ENCODE data around the gene KIR2DL3.
"Not testable (repeated sequence)": the region's sequence is repeated elsewhere in the genome, so short reads cannot be mapped to it uniquely, and the experiment has no call there.

Gene KIR2DL3

DNA sequence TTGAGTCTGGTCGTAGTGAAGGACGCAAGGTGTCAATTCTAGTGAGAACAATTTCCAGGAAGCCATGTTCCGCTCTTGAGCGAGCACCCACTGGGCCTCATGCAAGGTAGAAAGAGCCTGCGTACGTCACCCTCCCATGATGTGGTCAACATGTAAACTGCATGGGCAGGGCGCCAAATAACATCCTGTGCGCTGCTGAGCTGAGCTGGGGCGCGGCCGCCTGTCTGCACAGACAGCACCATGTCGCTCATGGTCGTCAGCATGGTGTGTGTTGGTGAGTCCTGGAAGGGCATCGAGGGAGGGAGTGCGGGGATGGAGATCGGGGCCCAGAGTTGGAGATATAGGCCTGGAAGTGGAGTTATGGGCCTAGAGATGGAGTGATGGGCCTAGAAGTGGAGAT is at the start of gene KIR2DL3:
Gene KIR2DL3, plus strand, starts transcription at position 208 of the 400 bp plus-strand sequence. Its CDS starts 33 bp downstream, at position 241.
- DNase-seq (ENCODE audit: low read depth in 2 of 3, low spot score in 1 of 3) = not testable (repeated sequence)

DNA sequence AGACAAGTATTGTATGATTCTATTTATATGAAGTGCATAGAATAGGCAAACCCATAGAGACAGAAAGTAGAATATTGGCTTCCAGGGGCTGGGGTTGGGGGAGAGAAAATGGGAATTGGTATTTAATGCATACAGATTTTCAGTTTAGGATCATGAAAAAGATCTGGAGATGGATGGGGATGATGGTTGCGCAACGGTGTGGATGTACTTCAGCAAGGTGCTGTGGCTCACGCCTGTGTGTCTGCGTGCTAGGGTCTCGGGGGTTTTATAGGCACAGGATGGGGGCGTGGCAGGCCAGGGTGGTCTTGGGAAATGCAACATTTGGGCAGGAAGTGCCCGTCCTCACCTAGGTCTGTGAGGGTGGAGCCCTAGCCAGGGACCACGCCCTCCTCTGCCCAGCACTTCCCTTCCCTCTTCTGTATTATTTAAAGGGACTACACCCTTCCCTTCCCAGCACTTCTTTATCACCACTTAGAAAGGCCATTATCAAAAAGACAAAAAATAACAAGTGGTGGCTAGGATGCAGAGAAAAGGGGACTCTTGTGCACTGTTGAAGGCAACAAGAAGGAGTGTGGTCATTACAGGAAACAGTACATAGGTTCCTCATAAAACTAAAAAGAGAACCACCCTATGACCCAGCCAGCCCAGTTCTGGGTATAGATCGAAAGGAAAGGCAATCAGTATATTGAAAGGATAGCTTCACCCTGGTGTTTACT is 46.6 kb upstream of the KIR2DL3 start:
- DNase-seq (ENCODE audit: low read depth in 2 of 3, low spot score in 1 of 3) = no peak

DNA sequence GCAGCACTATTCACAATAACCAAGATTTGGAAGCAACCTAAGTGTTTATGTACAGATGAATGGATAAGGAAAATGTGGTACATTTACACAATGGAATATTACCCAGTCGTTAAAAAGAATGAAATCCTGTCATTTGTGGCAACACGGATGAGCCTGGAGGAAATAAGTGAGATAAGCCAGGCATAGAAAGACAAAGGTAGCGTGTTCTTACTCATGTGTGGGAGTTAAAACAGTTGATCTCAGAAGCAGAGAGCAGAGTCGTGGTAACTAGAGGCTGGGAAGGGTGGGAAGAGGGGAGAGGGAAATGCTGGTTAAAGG is 46.1 kb upstream of the KIR2DL3 start:
- DNase-seq (ENCODE audit: low read depth in 2 of 3, low spot score in 1 of 3) = no peak

DNA sequence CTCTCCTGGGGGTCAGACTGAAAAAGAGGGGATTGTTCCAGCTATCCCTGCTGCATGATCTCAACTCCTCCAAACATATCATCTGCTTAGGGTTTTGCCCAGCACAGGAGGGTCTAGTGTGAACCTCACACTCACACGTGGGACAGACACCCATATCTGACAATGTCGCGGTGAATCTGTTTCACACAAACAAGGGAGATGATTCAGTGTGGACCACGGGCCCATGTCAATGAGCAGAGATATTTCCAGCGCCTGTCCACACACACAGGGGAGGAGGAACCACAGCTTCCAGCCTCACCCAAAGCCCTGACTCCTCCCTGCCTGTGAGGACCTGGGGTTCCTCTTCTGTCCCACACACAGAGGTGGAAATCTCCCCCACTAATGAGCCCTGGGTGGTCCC is 43.7 kb upstream of the KIR2DL3 start:
- no peak for DNase-seq (ENCODE audit: low read depth in 2 of 3, low spot score in 1 of 3)

DNA sequence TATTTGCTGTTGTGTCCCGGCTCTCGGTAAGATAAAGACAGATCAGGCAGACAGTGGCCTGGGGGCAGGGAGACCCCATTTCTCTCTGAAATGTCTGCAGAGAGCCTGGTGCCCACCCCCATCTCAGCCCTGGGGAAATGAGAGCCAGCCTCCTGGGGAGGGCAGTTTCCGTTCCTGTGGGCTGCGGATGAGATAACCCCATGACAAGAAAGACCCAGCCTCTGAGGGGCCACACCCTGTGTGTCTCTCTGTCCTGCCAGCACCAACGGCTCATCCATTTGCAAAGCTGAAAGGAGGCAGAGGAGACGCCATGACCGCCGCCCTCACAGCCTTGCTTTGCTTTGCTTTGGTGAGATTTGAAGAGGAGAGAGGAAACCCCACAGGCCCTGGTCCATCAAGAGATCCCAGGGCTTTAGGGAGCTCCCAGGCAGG is 42.2 kb upstream of the KIR2DL3 start:
- DNase-seq (ENCODE audit: low read depth in 2 of 3, low spot score in 1 of 3) = no peak

DNA sequence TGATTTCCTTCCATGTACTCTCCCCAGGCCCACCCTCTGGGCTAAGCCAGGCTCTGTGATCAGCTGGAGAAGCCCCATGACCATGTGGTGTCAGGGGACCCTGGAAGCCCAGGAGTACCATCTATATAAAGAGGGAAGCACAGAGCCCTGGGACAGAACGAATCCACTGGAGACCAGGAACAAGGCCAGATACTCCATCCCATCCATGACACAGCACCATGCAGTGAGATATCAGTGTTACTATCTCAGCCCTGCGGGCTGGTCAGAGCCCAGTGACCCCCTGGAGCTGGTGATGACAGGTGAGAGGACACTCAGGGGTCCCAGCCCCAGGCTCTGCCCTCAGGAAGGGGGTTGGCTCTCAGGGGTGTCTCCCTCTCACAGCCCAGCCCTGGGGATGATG is 41.5 kb upstream of the KIR2DL3 start:
- no peak for DNase-seq (ENCODE audit: low read depth in 2 of 3, low spot score in 1 of 3)

DNA sequence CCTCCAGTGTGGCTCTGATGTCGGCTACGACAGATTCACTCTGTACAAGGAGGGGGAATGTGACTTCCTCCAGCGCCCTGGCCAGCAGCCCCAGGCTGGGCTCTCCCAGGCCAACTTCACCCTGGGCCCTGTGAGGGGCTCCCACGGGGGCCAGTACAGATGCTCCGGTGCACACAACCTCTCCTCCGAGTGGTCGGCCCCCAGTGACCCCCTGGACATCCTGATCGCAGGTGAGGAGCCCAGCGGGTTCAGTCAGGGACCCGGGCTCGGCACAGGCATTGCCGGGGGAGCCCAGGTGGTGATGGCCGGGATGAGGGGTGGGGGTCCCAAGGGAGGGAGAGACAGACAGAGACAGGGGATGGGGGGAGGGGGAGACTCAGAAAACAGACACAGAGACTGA is 40.6 kb upstream of the KIR2DL3 start:
- DNase-seq (ENCODE audit: low read depth in 2 of 3, low spot score in 1 of 3) = not testable (repeated sequence)

DNA sequence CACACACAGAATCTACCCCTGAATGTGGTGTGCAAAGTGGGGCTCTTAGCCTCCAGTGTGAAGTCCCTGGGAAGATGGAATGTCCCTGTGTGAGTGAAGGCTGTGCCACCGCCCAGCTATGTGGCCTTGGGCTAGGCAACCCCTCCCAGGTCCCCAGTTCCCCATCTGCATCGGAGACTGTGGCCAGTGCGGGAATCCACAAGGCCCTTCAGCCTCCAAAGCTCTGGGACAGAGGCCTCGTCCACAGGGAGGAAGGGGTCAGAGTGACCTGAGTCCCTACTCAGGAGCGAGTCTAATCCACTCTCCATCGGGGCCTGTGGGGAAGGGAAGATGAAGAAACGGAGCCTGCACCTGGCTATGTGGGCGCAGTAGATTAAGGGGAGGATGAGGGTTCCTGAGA is 33.4 kb upstream of the KIR2DL3 start:
- DNase-seq (ENCODE audit: low read depth in 2 of 3, low spot score in 1 of 3) = no peak

DNA sequence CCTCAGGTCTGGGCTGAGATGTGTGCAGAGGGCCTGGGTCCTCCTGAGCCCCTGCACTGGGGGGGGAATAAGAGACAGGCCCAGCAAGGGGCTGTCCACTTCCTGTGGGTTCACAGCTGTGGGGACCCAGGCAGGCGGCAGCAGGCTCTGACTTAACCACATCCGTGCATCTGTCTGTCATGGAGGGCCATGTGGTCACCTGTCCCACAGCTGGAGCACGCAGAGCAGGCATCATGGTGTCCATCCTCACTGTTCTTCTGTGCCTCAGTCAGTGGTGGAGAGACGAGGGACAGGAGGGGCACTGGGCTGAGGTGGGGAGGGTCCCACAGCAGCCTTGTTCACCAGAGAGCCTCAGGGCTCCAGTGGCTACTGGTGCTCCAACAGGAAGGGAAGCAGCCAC is 30.4 kb upstream of the KIR2DL3 start:
- DNase-seq (ENCODE audit: low read depth in 2 of 3, low spot score in 1 of 3) = no peak

DNA sequence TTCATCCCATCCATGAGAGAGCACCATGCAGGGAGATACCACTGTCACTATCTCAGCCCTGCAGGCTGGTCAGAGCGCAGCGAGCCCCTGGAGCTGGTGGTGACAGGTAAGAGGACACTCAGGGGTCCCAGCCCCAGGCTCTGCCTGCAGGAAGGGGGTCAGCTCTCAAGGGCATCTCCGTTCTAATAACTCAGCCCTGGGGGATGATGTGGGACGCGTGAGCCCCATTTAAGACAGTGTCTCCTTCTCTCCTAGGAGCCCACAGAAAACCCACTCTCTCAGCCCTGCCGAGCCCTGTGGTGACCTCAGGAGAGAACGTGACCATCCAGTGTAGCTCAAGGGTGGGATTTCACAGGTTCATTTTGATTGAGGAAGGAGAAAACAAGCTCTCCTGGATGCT is 29.5 kb upstream of the KIR2DL3 start:
- no peak for DNase-seq (ENCODE audit: low read depth in 2 of 3, low spot score in 1 of 3)

DNA sequence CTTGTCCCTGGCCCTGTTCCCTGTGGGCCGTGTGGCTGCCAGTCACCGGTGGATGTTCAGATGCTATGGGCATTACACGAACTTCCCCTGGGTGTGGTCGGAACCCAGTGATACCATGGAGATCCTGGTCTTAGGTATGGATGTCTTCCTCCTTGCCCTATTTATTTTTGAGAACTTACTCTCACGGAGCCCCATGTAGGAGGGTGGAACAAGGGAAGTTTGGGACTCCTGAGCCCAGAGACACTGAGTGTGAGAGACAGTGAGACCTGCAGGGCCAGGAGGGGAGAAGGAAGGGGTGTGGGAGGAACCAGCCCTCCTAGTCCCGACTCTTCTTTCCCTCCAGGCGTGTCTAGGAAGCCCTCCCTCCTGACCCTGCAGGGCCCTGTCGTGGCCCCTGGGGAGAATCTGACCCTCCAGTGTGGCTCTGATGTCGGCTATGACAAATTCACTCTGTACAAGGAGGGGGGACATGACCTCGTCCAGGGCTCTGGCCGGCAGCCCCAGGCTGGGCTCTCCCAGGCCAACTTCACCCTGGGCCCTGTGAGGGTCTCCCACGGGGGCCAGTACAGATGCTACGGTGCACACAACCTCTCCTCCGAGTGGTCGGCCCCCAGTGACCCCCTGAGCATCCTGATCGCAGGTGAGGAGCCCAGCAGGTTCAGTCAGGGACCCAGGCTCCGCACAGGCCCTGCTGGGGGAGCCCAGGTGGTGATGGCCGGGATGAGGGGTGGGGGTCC is 28.9 kb upstream of the KIR2DL3 start:
- no peak for DNase-seq (ENCODE audit: low read depth in 2 of 3, low spot score in 1 of 3)

DNA sequence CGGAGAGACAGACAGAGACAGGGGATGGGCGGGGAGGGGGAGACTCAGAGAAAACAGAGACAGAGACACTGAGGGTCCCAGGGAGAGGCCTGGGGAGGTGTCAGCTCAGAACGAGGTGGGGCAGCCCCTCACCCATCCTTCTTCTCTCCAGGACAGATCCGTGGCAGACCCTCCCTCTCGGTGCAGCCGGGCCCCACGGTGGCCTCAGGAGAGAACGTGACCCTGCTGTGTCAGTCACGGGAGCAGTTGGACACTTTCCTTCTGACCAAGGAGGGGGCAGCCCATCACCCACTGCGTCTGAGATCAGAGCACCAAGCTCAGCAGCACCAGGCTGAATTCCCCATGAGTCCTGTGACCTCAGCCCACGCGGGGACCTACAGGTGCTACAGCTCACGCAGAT is 28.4 kb upstream of the KIR2DL3 start:
- not testable (repeated sequence) for DNase-seq (ENCODE audit: low read depth in 2 of 3, low spot score in 1 of 3)

DNA sequence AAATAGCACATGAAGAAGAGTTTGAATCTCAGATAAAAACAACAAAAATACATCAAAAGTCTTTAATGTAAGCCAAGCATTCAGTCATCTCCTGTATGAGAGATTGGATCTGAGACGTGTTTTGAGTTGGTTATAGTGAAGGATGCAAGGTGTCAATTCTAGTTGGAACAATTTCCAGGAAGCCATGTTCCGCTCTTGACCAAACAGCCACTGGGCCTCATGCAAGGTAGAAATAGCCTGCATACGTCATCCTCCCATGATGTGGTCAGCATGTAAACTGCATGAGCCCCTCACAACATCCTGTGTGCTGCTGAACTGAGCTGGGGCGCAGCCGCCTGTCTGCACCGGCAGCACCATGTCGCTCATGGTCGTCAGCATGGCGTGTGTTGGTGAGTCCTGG is 14.2 kb upstream of the KIR2DL3 start, which contains the start of gene KIR3DL3:
Gene KIR3DL3, plus strand, starts transcription at position 301 of the 400 bp plus-strand sequence. Its CDS starts 55 bp downstream, at position 356.
- DNase-seq (ENCODE audit: low read depth in 2 of 3, low spot score in 1 of 3) = no peak

DNA sequence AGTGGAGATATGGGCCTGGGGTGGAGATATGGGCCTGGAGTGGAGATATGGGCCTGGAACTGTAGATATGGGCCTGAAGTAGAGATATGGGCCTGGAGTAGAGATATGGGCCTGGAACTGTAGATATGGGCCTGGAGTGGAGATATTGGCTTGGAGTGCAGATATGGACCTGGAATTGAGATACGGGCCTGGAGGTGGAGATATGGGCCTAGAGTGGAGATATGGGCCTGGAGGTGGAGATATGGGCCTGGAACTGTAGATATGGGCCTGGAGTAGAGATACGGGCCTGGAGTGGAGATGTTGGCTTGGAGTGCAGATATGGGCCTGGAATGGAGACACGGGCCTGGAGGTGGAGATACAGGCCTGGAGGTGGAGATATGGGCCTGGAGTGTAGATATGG is 13.7 kb upstream of the KIR2DL3 start:
- DNase-seq (ENCODE audit: low read depth in 2 of 3, low spot score in 1 of 3) = no peak

DNA sequence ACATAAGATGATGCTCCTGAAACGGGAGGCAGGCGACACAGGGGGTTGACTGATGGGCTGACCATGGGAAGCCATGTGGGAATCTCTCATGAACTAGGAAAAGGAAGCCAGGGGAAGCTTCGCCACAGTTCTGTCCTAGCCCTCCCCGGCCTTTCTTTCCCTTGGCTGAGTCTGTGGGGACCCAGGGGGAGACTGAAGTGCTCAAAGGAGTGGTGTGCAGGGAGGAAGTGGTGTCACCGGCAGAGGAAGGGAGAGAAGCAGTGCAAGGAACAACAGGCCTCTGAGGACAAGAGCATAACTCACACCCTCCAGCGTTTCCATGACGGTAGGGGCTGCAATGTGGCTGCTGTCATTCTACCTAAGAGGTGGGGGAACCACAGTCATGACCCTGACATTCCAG is 13.0 kb upstream of the KIR2DL3 start:
- no peak for DNase-seq (ENCODE audit: low read depth in 2 of 3, low spot score in 1 of 3)

DNA sequence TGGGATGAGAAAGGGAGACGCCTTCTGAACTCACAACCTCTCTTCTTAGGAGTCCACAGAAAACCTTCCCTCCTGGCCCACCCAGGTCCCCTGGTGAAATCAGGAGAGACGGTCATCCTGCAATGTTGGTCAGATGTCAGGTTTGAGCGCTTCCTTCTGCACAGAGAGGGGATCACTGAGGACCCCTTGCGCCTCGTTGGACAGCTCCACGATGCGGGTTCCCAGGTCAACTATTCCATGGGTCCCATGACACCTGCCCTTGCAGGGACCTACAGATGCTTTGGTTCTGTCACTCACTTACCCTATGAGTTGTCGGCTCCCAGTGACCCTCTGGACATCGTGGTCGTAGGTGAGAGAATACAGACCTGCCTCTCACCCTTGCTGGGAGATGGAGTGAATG is 10.8 kb upstream of the KIR2DL3 start:
- no peak for DNase-seq (ENCODE audit: low read depth in 2 of 3, low spot score in 1 of 3)

DNA sequence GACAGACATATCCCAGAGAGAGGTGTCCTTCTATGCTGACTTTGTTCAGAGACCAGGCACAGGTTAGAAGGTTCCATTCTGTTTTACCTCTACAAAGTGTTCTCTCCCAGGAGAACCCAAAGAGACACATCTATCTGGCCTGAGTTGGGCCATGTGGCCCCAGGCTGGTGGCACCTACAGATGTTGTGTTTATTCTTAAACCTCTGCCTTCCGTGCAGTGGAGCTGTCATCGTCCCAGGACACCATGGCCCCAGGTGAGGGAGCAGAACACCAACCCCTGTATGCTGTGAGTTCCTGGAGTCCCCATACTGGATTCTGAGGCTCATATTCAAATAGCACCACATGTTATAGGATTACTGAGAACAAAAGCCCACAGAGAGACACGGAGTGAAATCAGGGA is 10.1 kb upstream of the KIR2DL3 start:
- no peak for DNase-seq (ENCODE audit: low read depth in 2 of 3, low spot score in 1 of 3)

DNA sequence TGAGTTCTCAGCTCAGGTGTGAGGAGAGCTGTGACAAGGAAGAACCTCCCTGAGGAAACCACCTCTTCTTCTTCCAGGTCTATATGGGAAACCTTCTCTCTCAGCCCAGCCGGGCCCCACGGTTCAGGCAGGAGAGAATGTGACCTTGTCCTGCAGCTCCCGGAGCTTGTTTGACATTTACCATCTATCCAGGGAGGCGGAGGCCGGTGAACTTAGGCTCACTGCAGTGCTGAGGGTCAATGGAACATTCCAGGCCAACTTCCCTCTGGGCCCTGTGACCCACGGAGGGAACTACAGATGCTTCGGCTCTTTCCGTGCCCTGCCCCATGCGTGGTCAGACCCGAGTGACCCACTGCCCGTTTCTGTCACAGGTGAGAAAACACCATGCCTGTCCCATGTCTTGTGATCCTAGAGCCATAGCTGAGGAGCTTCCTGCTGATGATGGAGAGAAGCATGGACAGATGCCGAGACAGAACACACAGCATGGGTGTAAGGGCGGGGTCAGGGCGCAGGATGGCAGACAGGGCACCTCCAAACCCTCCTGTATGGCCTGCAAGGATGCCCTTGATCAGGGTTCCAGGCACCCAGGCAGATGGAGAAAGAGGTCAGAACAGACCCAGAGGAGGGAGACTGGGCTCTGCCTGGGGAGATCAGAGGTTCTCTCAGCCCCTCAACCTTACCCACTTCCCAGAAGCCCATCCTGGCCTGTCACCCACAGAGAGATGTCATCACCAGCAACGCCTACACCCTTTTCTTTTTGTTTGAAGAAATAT is 8.7 kb upstream of the KIR2DL3 start:
- no peak for DNase-seq (ENCODE audit: low read depth in 2 of 3, low spot score in 1 of 3)

DNA sequence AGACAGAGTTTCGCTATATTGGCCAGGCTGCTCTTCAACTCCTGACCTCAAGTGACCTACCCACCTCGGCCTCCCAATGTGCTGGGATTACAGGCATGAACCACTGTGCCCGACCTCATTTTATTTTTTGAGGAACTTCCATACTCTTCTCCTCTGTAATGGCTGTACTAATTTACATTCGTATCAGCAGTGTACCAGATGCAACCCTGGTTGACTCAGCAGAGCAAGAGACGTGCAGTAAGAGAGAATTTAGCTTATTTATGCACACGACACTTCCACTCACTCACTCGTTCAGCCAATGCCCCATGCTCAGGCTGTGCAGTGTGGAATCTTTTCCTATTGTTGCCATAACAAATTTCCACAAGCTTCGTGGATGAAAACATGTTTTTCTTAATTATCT is 7.1 kb upstream of the KIR2DL3 start:
- DNase-seq (ENCODE audit: low read depth in 2 of 3, low spot score in 1 of 3) = no peak

DNA sequence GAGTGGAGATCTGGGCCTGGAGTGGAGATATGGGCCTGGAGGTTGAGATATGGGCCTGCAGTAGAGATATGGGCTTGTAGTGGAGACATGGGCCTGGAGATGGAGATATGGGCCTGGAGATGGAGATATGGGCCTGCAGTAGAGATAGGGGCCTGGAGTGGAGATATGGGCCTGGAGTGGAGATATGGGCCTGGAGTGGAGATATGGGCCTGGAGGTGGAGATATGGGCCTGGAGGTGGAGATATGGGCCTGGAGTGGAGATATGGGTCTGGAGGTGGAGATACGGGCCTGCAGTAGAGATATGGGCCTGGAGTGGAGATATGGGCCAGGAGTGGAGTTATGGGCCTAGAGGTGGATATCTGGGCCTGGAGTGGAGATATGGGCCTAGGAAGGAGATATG is 402 bp downstream of the KIR2DL3 start:
- no peak for DNase-seq (ENCODE audit: low read depth in 2 of 3, low spot score in 1 of 3)

DNA sequence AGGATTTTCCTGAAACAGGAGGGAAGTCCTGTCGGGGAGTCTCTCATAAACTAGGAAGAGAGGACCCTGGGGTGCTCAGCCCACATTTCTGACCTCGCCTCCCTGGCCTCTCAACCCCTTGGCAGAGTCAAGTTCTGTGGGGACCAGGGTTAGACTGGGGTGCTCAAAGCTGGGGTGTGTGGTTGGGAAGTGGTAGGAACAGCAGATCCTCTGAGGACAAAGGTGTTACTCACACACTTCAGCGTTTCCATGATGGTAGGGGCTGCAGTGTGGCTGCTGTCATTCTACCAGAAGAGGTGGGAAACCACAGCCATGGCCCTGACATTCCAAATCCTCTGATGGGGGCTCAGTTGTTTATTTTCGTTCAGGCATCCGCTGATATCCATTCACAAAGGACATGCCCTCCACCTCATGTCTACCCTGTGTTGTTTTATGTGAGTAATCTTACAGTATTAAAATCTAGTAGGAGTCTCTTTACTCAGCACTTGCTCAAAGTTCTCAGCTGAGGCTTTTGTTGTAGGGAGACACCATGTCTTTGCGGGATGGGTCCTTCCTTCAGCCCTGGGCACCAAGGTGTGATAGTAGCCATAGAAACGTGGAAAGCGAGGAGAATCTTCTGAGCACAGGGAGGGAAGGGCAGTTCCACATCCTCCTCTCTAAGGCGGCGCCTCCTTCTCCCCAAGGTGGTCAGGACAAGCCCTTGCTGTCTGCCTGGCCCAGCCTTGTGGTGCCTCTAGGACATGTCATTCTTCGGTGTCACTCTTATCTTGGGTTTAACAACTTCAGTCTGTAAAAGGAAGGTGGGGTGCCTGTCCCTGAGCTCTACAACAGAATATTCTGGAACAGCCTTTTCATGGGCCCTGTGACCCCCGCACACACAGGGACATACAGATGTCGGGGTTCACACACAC is 1.5 kb downstream of the KIR2DL3 start:
- DNase-seq (ENCODE audit: low read depth in 2 of 3, low spot score in 1 of 3) = no peak

Data from stimulated activated CD4-positive, alpha-beta T cell treated with anti-CD3 and anti-CD28 coated beads, Interleukin-12 subunit alpha, Interleukin-12 subunit beta, amount 100 ng/mL, for 48 hours (primary cell).